H9 (cell line): ENCODE results near the gene HERC3. TPM values are rescaled to one million over a fixed set of nuclear protein-coding genes. Genes with fewer than 3 reads are reported as not detected.

Source experiments
- DNase-seq: peaks from one replicate; pipeline ENCODE4 v3.0.0-alpha.2; 2017
- H2AFZ ChIP-seq: one replicate; pipeline ENCODE4 v1.6.1; 2013; ENCODE audit warnings: mild to moderate bottlenecking, low read length, control low read depth, moderate library complexity
- H2AK5ac ChIP-seq: 2 replicates; pipeline ENCODE4 v1.6.1; 2013; ENCODE audit warnings: low read length, control low read depth, mixed read lengths; ENCODE audit not compliant: insufficient read length
- H2BK120ac ChIP-seq: one replicate; pipeline ENCODE4 v1.6.1; 2013; ENCODE audit warnings: low read depth, mild to moderate bottlenecking, low read length, control low read depth, inconsistent platforms; ENCODE audit not compliant: poor library complexity, severe bottlenecking
- H2BK12ac ChIP-seq: 2 replicates; pipeline ENCODE4 v1.6.1; 2013; ENCODE audit warnings: low read length, control low read depth, mixed read lengths, low read depth; ENCODE audit not compliant: insufficient read length
- H2BK15ac ChIP-seq: 2 replicates; pipeline ENCODE4 v1.6.1; 2013; ENCODE audit warnings: low read depth, low read length, control low read depth
- H2BK20ac ChIP-seq: one replicate; pipeline ENCODE4 v1.6.1; 2013; ENCODE audit warnings: low read depth, mild to moderate bottlenecking, low read length, control low read depth, inconsistent platforms; ENCODE audit not compliant: poor library complexity, severe bottlenecking
- H2BK5ac ChIP-seq: 2 replicates; pipeline ENCODE4 v1.6.1; 2013; ENCODE audit warnings: low read length, control low read depth, mixed read lengths; ENCODE audit not compliant: insufficient read length
- H3K14ac ChIP-seq: 2 replicates; pipeline ENCODE4 v1.6.1; 2013; ENCODE audit warnings: low read length, control low read depth; ENCODE audit not compliant: insufficient read depth
- H3K18ac ChIP-seq: 2 replicates; pipeline ENCODE4 v1.6.1; 2013; ENCODE audit warnings: low read depth, mild to moderate bottlenecking, mixed read lengths, low read length, control low read depth; ENCODE audit not compliant: insufficient read length
- H3K23ac ChIP-seq: 2 replicates; pipeline ENCODE4 v1.6.1; 2013; ENCODE audit warnings: low read length, control low read depth, mixed read lengths, low read depth; ENCODE audit not compliant: insufficient read length
- H3K23me2 ChIP-seq: 2 replicates; pipeline ENCODE4 v1.6.1; 2013; ENCODE audit warnings: low read depth, mild to moderate bottlenecking, mixed read lengths, low read length, control low read depth; ENCODE audit not compliant: insufficient read length, poor library complexity, severe bottlenecking
- H3K27ac ChIP-seq: 2 replicates; pipeline ENCODE4 v1.5.1; 2013; ENCODE audit warnings: low read length, control low read depth, mixed read lengths, low read depth; ENCODE audit not compliant: insufficient read length
- H3K27me3 ChIP-seq: 2 replicates; pipeline ENCODE4 v1.6.1; 2013; ENCODE audit warnings: low read length, control low read depth, inconsistent platforms; ENCODE audit not compliant: insufficient read depth
- H3K4ac ChIP-seq: 2 replicates; pipeline ENCODE4 v1.6.1; 2013; ENCODE audit warnings: low read depth, mild to moderate bottlenecking, control low read depth, inconsistent platforms, low read length, moderate library complexity
- H3K4me1 ChIP-seq: 2 replicates; pipeline ENCODE4 v1.6.1; 2013; ENCODE audit warnings: low read length, control low read depth, inconsistent platforms; ENCODE audit not compliant: insufficient read depth
- H3K4me2 ChIP-seq: 2 replicates; pipeline ENCODE4 v1.6.1; 2013; ENCODE audit warnings: low read length, control low read depth, mixed read lengths; ENCODE audit not compliant: insufficient read length, insufficient read depth
- H3K56ac ChIP-seq: 2 replicates; pipeline ENCODE4 v1.6.1; 2013; ENCODE audit warnings: low read depth, mild to moderate bottlenecking, mixed read lengths, low read length, control low read depth; ENCODE audit not compliant: insufficient read length
- H3K79me1 ChIP-seq: 2 replicates; pipeline ENCODE4 v1.6.1; 2013; ENCODE audit warnings: low read depth, mild to moderate bottlenecking, moderate library complexity, low read length, control low read depth, inconsistent platforms; ENCODE audit not compliant: insufficient read depth, poor library complexity, severe bottlenecking
- H3K79me2 ChIP-seq: 2 replicates; pipeline ENCODE4 v1.6.1; 2013; ENCODE audit warnings: low read length, control low read depth, inconsistent platforms; ENCODE audit not compliant: insufficient read depth
- H3K9ac ChIP-seq: 2 replicates; pipeline ENCODE4 v1.6.1; 2013; ENCODE audit warnings: low read length, control low read depth, mixed read lengths; ENCODE audit not compliant: insufficient read length; ENCODE audit errors: extremely low read depth
- H3K9me3 ChIP-seq: one replicate; pipeline ENCODE4 v1.6.1; 2013; ENCODE audit warnings: low read depth, low read length, inconsistent platforms; ENCODE audit not compliant: control insufficient read depth
- H3T11ph ChIP-seq: one replicate; pipeline ENCODE4 v1.6.1; 2013; ENCODE audit warnings: mild to moderate bottlenecking, low read length, control low read depth, inconsistent platforms
- H4K20me1 ChIP-seq: one replicate; pipeline ENCODE4 v1.6.1; 2013; ENCODE audit not compliant: control insufficient read depth, insufficient read length, insufficient read depth
- H4K5ac ChIP-seq: 2 replicates; pipeline ENCODE4 v1.6.1; 2013; ENCODE audit warnings: low read depth, mild to moderate bottlenecking, mixed read lengths, low read length, control low read depth; ENCODE audit not compliant: insufficient read length
- H4K8ac ChIP-seq: replicated peaks from 2 replicates; pipeline ENCODE4 v1.6.1; 2013; ENCODE audit warnings: low read length, control low read depth, mixed read lengths, low read depth; ENCODE audit not compliant: insufficient read length
- H4K91ac ChIP-seq: 2 replicates; pipeline ENCODE4 v1.6.1; 2013; ENCODE audit warnings: low read depth, mild to moderate bottlenecking, moderate library complexity, mixed read lengths, low read length, control low read depth; ENCODE audit not compliant: insufficient read length
- H3K27ac Mint-ChIP-seq, 3 experiments: 2 replicates in 2 of 3; 3 replicates in 1 of 3; pipeline ENCODE4 v1.8.0; 2020 to 2021; ENCODE audit warnings: mixed read lengths in 3 of 3, mild to moderate bottlenecking in 1 of 3, moderate library complexity in 1 of 3
- H3K27me3 Mint-ChIP-seq: 2 replicates; pipeline ENCODE4 v1.8.0; 2021; ENCODE audit warnings: low read depth, mild to moderate bottlenecking, moderate library complexity, mixed read lengths
- H3K36me3 Mint-ChIP-seq, 3 experiments: 2 replicates in 2 of 3; 3 replicates in 1 of 3; pipeline ENCODE4 v1.8.0; 2020 to 2021; ENCODE audit warnings: low read depth in 3 of 3, mixed read lengths in 3 of 3; ENCODE audit not compliant: insufficient read depth in 1 of 3
- H3K4me1 Mint-ChIP-seq, 2 experiments: 2 replicates each; pipeline ENCODE4 v1.8.0; 2020; ENCODE audit warnings: mixed read lengths in 2 of 2
- H3K4me3 Mint-ChIP-seq, 2 experiments: 2 replicates in 1 of 2; 3 replicates in 1 of 2; pipeline ENCODE4 v1.8.0; 2020 to 2021; ENCODE audit warnings: mild to moderate bottlenecking in 2 of 2, mixed read lengths in 2 of 2, moderate library complexity in 1 of 2
- H3K9me3 Mint-ChIP-seq, 2 experiments: 2 replicates in 1 of 2; 3 replicates in 1 of 2; pipeline ENCODE4 v1.8.0; 2020; ENCODE audit warnings: mild to moderate bottlenecking in 2 of 2, mixed read lengths in 2 of 2, moderate library complexity in 1 of 2
- CTCF ChIP-seq: fragments of 200-600 bp; sonication (generic); conservative IDR thresholded peaks from 3 replicates; pipeline ENCODE4 v1.8.0; 2021; ENCODE audit warnings: antibody characterized with exemption, mild to moderate bottlenecking
- WGBS: extraction: QIAGEN DNeasy Blood & Tissue Kit; methylation state at CpG from one replicate; pipeline ENCODE4 v1.1.7; 2013; ENCODE audit warnings: missing lambda C conversion rate, low lambda C conversion rate, mixed read lengths; ENCODE audit not compliant: insufficient read length; ENCODE audit errors: extremely low coverage; 5-methylcytosine and 5-hydroxymethylcytosine counted together
- total RNA-seq: library from RNA; stranded (reverse); gene quantifications from 2 replicates; pipeline ENCODE4 v1.2.1, GENCODE V29; 2021

HERC3 gene
- total RNA-seq, 1 experiment from 2014 or later, result 2.9 TPM

GRCh38 chr4:88735564-88735963, 143.3 kb downstream of the HERC3 start:
- no peak overlapping the region for H2BK12ac ChIP-seq
- H3K79me1 ChIP-seq, result no peaks in the 10 kb centered on the region
- no peak overlapping the region for H3K14ac ChIP-seq
- no peak overlapping the region for H2AFZ ChIP-seq
- Mint-ChIP-seq H3K9me3 (no peaks in the 10 kb centered on the region), H3K4me1 (peaks cover 29 to 38% of the 10 kb centered on the region in 2 experiments), H3K36me3 (peaks cover 0 to 20% (median 7%) of the 10 kb centered on the region in 3 experiments; a peak in 6 of 7 replicates), H3K4me3 (no peak overlapping the region), H3K27me3 (no peaks in the 10 kb centered on the region), H3K27ac (no peak overlapping the region)
- DNase-seq, result no peak
- H3K4me2 ChIP-seq, result no peak overlapping the region
- no peak overlapping the region for H3T11ph ChIP-seq
- no peak overlapping the region for H2AK5ac ChIP-seq
- no peak overlapping the region for H2BK5ac ChIP-seq
- no peak overlapping the region for H4K8ac ChIP-seq
- no peak overlapping the region for H3K9ac ChIP-seq
- no peak overlapping the region for H3K4ac ChIP-seq
- no CpG with 5 or more reads among the region's 1 CpG for WGBS
- H4K20me1 ChIP-seq, result no peaks in the 10 kb centered on the region
- no peaks in the 10 kb centered on the region for H3K9me3 ChIP-seq
- no peak overlapping the region for H3K56ac ChIP-seq
- H2BK120ac ChIP-seq, result no peak overlapping the region
- no peak overlapping the region for H2BK15ac ChIP-seq
- H3K23me2 ChIP-seq, result no peaks in the 10 kb centered on the region
- H3K4me1 ChIP-seq, result peaks cover 12% of the 10 kb centered on the region
- no peak overlapping the region for H2BK20ac ChIP-seq
- H3K79me2 ChIP-seq, result no peaks in the 10 kb centered on the region
- no peak overlapping the region for H4K91ac ChIP-seq
- no peak overlapping the region for H4K5ac ChIP-seq
- no peak overlapping the region for H3K23ac ChIP-seq
- no peak overlapping the region for H3K18ac ChIP-seq
- H3K27me3 ChIP-seq, result no peaks in the 10 kb centered on the region
- H3K27ac ChIP-seq, result no peak overlapping the region
- no peak for TF ChIP-seq CTCF
